MCF 10A (cell line): ENCODE results near the gene ARMC6. TPM values are rescaled to one million over a fixed set of nuclear protein-coding genes. Genes with fewer than 3 reads are reported as not detected.
"Not testable (repeated sequence)": the region's sequence is repeated elsewhere in the genome, so short reads cannot be mapped to it uniquely, and the experiment has no call there.

ENCODE experiments used
- BruUV-seq: library from RNA; stranded (reverse); fragments of 400-500 nt; replicated peaks from 2 replicates; lab custom pipeline; 2021; lab: Mats Ljungman, UMichigan
- CTCF ChIA-PET: fragments of 300-600 bp; sonication (Branson Sonifier 250); formaldehyde crosslinking; extraction: SDS; loops from one replicate; lab custom pipeline; 2021; ENCODE audit warnings: antibody characterized with exemption, inconsistent platforms; lab: Yijun Ruan, JAX
- POLR2A ChIA-PET: fragments of 300-600, 350-650 bp; sonication (Branson Sonifier 250); formaldehyde crosslinking; extraction: SDS; loops from one replicate; lab custom pipeline; 2020; ENCODE audit warnings: antibody characterized with exemption, inconsistent platforms; lab: Yijun Ruan, JAX
- DNase-seq: peaks from one replicate; pipeline ENCODE4 v3.0.0-alpha.2; 2018; ENCODE audit not compliant: unreplicated experiment
- H3K27ac Mint-ChIP-seq: one replicate; pipeline ENCODE4 v1.8.0; 2022; ENCODE audit warnings: mild to moderate bottlenecking, low read depth, mixed read lengths; ENCODE audit not compliant: unreplicated experiment
- H3K27me3 Mint-ChIP-seq: one replicate; pipeline ENCODE4 v1.8.0; 2022; ENCODE audit warnings: mixed read lengths; ENCODE audit not compliant: insufficient read depth, unreplicated experiment
- H3K36me3 Mint-ChIP-seq: one replicate; pipeline ENCODE4 v1.8.0; 2022; ENCODE audit warnings: mild to moderate bottlenecking, moderate library complexity, mixed read lengths; ENCODE audit not compliant: insufficient read depth, unreplicated experiment
- H3K4me1 Mint-ChIP-seq: one replicate; pipeline ENCODE4 v1.8.0; 2022; ENCODE audit warnings: mixed read lengths; ENCODE audit not compliant: insufficient read depth, unreplicated experiment
- H3K4me3 Mint-ChIP-seq: one replicate; pipeline ENCODE4 v1.8.0; 2022; ENCODE audit warnings: mild to moderate bottlenecking, moderate library complexity, mixed read lengths; ENCODE audit not compliant: unreplicated experiment
- H3K9me3 Mint-ChIP-seq: one replicate; pipeline ENCODE4 v1.8.0; 2022; ENCODE audit warnings: mixed read lengths; ENCODE audit not compliant: unreplicated experiment
- intact Hi-C: fragments of 100-400 bp; cut with micrococcal nuclease; formaldehyde crosslinking; loops from 2 replicates; pipeline ENCODE4 v1.14.1; 2022
- total RNA-seq: library from RNA; stranded (reverse); gene quantifications from 2 replicates; pipeline ENCODE4 v1.2.3, GENCODE V29; 2022
- TF ChIP-seq, protein P1 (sequence below): fragments of 200-600 bp; IDR thresholded peaks from one replicate; pipeline ENCODE4 v1.8.0; 2022; ENCODE audit warnings: antibody characterized with exemption, mild to moderate bottlenecking; ENCODE audit not compliant: unreplicated experiment

Gene ARMC6
- total RNA-seq, 1 experiment from 2014 or later, result 37.1 TPM

DNA sequence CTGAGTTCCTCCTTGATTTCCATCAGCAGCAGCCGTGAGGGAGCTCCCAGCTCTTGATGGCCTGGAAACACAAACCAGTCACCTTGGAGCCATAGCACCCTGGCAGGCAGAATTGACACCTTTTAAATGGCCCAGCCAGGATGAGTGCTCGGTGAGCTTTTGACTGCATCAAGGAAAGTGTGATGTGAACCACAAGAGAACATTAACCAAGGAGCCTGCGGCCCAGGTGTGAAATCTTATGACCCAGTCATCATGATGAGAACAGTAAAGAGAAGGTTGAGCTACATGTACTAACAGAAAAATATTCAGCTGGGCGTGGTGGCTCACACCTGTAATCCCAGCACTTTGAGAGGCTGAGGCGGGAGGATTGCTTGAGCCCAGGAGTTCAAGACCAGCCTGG lies 22.9 kb upstream of the ARMC6 start:
- ChIA-PET POLR2A (no interaction called here), CTCF (interaction anchor here (2.4 kb wide), 1 partner anchor 24 kb away, joined by 8 read pairs; no protein-coding TSS in a partner anchor)
- H3K27ac Mint-ChIP-seq, result no peak overlapping the region
- H3K4me1 Mint-ChIP-seq, result peaks cover 7% of the 10 kb centered on the region
- TF ChIP-seq, protein P1, sequence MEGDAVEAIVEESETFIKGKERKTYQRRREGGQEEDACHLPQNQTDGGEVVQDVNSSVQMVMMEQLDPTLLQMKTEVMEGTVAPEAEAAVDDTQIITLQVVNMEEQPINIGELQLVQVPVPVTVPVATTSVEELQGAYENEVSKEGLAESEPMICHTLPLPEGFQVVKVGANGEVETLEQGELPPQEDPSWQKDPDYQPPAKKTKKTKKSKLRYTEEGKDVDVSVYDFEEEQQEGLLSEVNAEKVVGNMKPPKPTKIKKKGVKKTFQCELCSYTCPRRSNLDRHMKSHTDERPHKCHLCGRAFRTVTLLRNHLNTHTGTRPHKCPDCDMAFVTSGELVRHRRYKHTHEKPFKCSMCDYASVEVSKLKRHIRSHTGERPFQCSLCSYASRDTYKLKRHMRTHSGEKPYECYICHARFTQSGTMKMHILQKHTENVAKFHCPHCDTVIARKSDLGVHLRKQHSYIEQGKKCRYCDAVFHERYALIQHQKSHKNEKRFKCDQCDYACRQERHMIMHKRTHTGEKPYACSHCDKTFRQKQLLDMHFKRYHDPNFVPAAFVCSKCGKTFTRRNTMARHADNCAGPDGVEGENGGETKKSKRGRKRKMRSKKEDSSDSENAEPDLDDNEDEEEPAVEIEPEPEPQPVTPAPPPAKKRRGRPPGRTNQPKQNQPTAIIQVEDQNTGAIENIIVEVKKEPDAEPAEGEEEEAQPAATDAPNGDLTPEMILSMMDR, result no peak
- H3K4me3 Mint-ChIP-seq, result no peak overlapping the region
- intact Hi-C loops, result no loop called here
- peaks cover 90% of the 10 kb centered on the region for H3K36me3 Mint-ChIP-seq
- H3K9me3 Mint-ChIP-seq, result no peaks in the 10 kb centered on the region
- no peak for DNase-seq
- H3K27me3 Mint-ChIP-seq, result no peaks in the 10 kb centered on the region
- no TSS peak for BruUV-seq

DNA sequence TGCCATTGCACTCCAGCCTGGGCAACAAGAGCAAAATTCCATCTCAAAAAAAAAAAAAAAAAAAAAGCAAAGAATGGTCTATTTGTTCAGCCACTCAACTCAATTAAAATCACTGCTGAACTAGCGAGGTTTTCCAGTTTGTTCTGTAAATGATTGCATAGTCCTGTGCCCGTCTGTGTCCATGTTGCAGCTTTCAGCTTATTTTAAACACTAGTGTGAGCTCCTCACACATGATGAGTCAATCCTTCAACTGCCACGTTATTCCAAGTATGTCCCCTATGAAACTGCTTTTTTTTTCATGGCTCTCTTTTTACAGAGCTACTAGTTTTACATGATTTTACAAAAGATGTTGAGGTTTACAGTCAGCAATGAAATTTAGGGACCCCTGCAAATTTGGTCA lies 12.3 kb upstream of the ARMC6 start:
- H3K27me3 Mint-ChIP-seq, result no peaks in the 10 kb centered on the region
- intact Hi-C loops, result no loop called here
- no peak overlapping the region for H3K4me3 Mint-ChIP-seq
- peaks cover 8% of the 10 kb centered on the region for H3K4me1 Mint-ChIP-seq
- H3K9me3 Mint-ChIP-seq, result no peaks in the 10 kb centered on the region
- no TSS peak for BruUV-seq
- DNase-seq, result peak; percentile 14
- TF ChIP-seq, protein P1, result no peak
- ChIA-PET POLR2A (interaction anchor here (0.6 kb wide), 1 partner anchor 13 kb away, joined by 3 read pairs; no protein-coding TSS in a partner anchor), CTCF (interaction anchor here (0.6 to 1.2 kb wide), 3 partner anchors 88 to 174 kb away, joined by 3 to 5 read pairs (median 4); partner anchors contain the start of gene COPE)
- H3K36me3 Mint-ChIP-seq, result peaks cover 88% of the 10 kb centered on the region
- H3K27ac Mint-ChIP-seq, result no peak overlapping the region

DNA sequence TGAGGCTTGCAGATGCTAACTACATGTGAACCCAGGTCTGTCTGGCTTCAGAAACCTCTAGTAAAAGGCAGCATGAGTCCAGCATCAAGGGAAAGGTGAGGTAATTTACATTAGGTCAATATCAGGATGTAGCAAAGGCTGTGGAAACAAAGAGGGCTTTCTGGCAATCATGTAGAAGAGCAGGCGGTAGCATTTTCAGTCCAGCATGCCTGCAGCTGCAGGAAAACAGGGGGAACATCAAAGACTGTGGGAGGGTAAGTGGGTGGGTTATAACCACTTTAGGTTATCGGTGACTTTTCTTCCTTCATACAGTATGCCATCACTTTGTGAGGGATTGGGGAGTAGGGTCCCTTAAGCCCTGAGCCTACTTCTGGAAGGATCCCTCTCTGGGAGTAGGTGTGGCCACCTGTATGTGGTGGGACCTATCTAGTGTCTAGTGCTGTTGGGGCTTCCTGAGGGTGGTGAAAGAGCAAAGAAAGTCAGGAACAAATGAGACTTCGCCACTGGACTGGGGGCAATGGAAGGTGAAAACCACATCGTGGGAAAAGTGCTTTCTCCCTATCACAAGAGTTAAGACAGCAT lies 10.9 kb upstream of the ARMC6 start:
- no peak overlapping the region for H3K4me3 Mint-ChIP-seq
- POLR2A ChIA-PET, result no interaction called here
- H3K9me3 Mint-ChIP-seq, result no peaks in the 10 kb centered on the region
- H3K36me3 Mint-ChIP-seq, result peaks cover 88% of the 10 kb centered on the region
- intact Hi-C loops, result no loop called here
- H3K4me1 Mint-ChIP-seq, result peaks cover 13% of the 10 kb centered on the region
- no peak overlapping the region for H3K27ac Mint-ChIP-seq
- TF ChIP-seq, protein P1, result no peak
- BruUV-seq, result no TSS peak
- no peak for DNase-seq
- no peaks in the 10 kb centered on the region for H3K27me3 Mint-ChIP-seq
- CTCF ChIA-PET, result interaction anchor here (1.1 to 1.2 kb wide), 2 partner anchors 28 to 89 kb away, joined by 3 to 4 read pairs; no protein-coding TSS in a partner anchor

DNA sequence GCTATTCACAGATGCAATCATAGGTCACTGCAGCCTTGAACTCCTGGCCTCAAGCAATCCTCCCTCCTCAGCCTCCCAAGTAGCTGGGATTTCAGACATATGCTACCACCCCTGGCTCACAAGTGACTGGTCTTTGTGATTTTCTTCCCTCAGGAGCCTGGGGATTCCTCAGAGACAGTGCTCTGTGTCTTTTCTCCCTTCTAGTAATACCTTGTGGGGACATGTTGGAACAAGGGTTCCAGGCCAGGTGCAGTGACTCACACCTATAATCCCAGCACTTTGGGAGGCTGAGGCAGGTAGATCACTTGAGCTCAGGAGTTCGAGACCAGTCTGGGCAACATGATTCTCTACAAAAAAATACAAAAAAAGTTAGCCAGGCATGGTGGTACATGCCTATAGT lies 10.0 kb upstream of the ARMC6 start:
- POLR2A ChIA-PET, result interaction anchor here (0.8 kb wide), 1 partner anchor 14 kb away, joined by 3 read pairs; no protein-coding TSS in a partner anchor
- CTCF ChIA-PET, result interaction anchor here (0.6 to 1.1 kb wide), 3 partner anchors 17 to 88 kb away, joined by 3 to 4 read pairs (median 3); no protein-coding TSS in a partner anchor
- not testable (repeated sequence) for H3K27me3 Mint-ChIP-seq

More for the DNA sequence above, 10.0 kb upstream of the ARMC6 start:
- H3K4me3 Mint-ChIP-seq, H3K9me3 Mint-ChIP-seq, H3K27ac Mint-ChIP-seq, intact Hi-C loops, BruUV-seq: not testable (repeated sequence)
- Mint-ChIP-seq H3K4me1 (peaks cover 13% of the 10 kb centered on the region), H3K36me3 (peaks cover 92% of the 10 kb centered on the region)
- DNase-seq, result peak; percentile 15
